GM21576 (cell line): Measurements from ENCODE around the gene REPS2.

Experiments
- ATAC-seq: cut with Tn5 transposase; IDR thresholded peaks from one replicate; pipeline ENCODE4 v1.9.1; 2021; ENCODE audit warnings: mild to moderate bottlenecking, moderate library complexity; ENCODE audit not compliant: unreplicated experiment

Gene REPS2

GRCh38 chrX:17075004-17075403, 128.5 kb downstream of the REPS2 start:
- no peak for ATAC-seq

- ATAC-seq = no peak
Observed at GRCh38 chrX:17077361-17077760, 130.9 kb downstream of the REPS2 start.

GRCh38 chrX:17078031-17078720, 131.7 kb downstream of the REPS2 start:
- no peak for ATAC-seq

GRCh38 chrX:17081511-17081910, 135.1 kb downstream of the REPS2 start:
- no peak for ATAC-seq

- ATAC-seq = no peak
Observed at GRCh38 chrX:17081968-17082367, 135.5 kb downstream of the REPS2 start.

- ATAC-seq = no peak
Observed at GRCh38 chrX:17082831-17083230, 136.4 kb downstream of the REPS2 start.

- ATAC-seq = no peak
Observed at GRCh38 chrX:17086317-17086716, 139.9 kb downstream of the REPS2 start.

- no peak for ATAC-seq
Observed at GRCh38 chrX:17095161-17095560, 148.7 kb downstream of the REPS2 start.

GRCh38 chrX:17098516-17099247, 152.2 kb downstream of the REPS2 start:
- peak; percentile 58 for ATAC-seq

- no peak for ATAC-seq
Observed at GRCh38 chrX:17104433-17104832, 158.0 kb downstream of the REPS2 start.

- ATAC-seq = no peak
Observed at GRCh38 chrX:17120816-17121215, 174.4 kb downstream of the REPS2 start.

- ATAC-seq = no peak
Observed at GRCh38 chrX:17154001-17154400, 207.5 kb downstream of the REPS2 start.

- no peak for ATAC-seq
Observed at GRCh38 chrX:17160975-17161374, 214.5 kb downstream of the REPS2 start.

- no peak for ATAC-seq
Observed at GRCh38 chrX:17161991-17162390, 215.5 kb downstream of the REPS2 start.

GRCh38 chrX:17164079-17164478, 217.6 kb downstream of the REPS2 start:
- ATAC-seq = no peak

GRCh38 chrX:17164941-17165340, 218.5 kb downstream of the REPS2 start:
- no peak for ATAC-seq

GRCh38 chrX:17167915-17168314, 221.5 kb downstream of the REPS2 start:
- no peak for ATAC-seq

GRCh38 chrX:17170973-17171372, 224.5 kb downstream of the REPS2 start:
- ATAC-seq = no peak

- no peak for ATAC-seq
Observed at GRCh38 chrX:17174671-17175070, 228.2 kb downstream of the REPS2 start.

- no peak for ATAC-seq
Observed at GRCh38 chrX:17182317-17182716, 235.9 kb downstream of the REPS2 start.

GRCh38 chrX:17183566-17183965, 237.1 kb downstream of the REPS2 start:
- ATAC-seq = no peak

- ATAC-seq = no peak
Observed at GRCh38 chrX:17185431-17185830, 239.0 kb downstream of the REPS2 start.
